ENCODE data around the gene IDE. TPM values are rescaled to one million over a fixed set of nuclear protein-coding genes. Genes with fewer than 3 reads are reported as not detected.

IDE gene
- total and polyA plus RNA-seq, 9 of the 15 experiments (the other 6 are each of a cell fraction or from before 2014, with no cell fraction given) = 10.2 to 50.6 (median 33.2) TPM

DNA sequence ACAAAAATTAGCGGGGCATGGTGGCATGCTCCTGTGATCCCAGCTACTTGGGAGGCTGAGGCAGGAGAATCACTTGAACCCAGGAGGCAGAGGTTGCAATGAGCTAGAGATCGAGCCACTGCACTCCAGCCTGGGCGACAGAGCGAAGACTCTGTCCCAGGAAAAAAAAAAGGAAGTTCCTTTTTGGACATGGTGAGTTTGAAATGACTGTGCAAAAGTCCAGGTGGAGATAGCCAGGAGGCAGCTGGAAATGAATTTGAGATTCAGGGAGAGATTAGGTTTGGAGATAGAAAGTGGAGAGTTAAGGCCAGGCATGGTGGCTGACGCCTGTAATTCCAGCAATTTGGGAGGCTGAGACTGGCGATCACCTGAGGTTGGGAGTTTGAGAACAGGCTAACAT, 143.8 kb downstream of the IDE start (continued):
- TF ChIP-seq, protein P1, sequence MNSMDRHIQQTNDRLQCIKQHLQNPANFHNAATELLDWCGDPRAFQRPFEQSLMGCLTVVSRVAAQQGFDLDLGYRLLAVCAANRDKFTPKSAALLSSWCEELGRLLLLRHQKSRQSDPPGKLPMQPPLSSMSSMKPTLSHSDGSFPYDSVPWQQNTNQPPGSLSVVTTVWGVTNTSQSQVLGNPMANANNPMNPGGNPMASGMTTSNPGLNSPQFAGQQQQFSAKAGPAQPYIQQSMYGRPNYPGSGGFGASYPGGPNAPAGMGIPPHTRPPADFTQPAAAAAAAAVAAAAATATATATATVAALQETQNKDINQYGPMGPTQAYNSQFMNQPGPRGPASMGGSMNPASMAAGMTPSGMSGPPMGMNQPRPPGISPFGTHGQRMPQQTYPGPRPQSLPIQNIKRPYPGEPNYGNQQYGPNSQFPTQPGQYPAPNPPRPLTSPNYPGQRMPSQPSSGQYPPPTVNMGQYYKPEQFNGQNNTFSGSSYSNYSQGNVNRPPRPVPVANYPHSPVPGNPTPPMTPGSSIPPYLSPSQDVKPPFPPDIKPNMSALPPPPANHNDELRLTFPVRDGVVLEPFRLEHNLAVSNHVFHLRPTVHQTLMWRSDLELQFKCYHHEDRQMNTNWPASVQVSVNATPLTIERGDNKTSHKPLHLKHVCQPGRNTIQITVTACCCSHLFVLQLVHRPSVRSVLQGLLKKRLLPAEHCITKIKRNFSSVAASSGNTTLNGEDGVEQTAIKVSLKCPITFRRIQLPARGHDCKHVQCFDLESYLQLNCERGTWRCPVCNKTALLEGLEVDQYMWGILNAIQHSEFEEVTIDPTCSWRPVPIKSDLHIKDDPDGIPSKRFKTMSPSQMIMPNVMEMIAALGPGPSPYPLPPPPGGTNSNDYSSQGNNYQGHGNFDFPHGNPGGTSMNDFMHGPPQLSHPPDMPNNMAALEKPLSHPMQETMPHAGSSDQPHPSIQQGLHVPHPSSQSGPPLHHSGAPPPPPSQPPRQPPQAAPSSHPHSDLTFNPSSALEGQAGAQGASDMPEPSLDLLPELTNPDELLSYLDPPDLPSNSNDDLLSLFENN (IDR thresholded peaks at IDR 0.05; ENCODE audit: low read depth in 2 of 2, low read length in 2 of 2) = no peak
- TF ChIP-seq, protein P2, sequence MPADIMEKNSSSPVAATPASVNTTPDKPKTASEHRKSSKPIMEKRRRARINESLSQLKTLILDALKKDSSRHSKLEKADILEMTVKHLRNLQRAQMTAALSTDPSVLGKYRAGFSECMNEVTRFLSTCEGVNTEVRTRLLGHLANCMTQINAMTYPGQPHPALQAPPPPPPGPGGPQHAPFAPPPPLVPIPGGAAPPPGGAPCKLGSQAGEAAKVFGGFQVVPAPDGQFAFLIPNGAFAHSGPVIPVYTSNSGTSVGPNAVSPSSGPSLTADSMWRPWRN (IDR thresholded peaks at IDR 0.05; ENCODE audit: low read depth) = no peak
- TF ChIP-seq, protein P3, sequence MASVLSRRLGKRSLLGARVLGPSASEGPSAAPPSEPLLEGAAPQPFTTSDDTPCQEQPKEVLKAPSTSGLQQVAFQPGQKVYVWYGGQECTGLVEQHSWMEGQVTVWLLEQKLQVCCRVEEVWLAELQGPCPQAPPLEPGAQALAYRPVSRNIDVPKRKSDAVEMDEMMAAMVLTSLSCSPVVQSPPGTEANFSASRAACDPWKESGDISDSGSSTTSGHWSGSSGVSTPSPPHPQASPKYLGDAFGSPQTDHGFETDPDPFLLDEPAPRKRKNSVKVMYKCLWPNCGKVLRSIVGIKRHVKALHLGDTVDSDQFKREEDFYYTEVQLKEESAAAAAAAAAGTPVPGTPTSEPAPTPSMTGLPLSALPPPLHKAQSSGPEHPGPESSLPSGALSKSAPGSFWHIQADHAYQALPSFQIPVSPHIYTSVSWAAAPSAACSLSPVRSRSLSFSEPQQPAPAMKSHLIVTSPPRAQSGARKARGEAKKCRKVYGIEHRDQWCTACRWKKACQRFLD (CRISPR knock-in tag; IDR thresholded peaks at IDR 0.05) = no peak
- TF ChIP-seq ZNF311 (CRISPR knock-in tag; IDR thresholded peaks at IDR 0.05) = no peak
- peak; percentile 71; the same call in 1 of the 2 replicates for TF ChIP-seq SMARCE1 (IDR thresholded peaks at IDR 0.05)
- no peak for TF ChIP-seq TEAD1 (CRISPR knock-in tag; IDR thresholded peaks at IDR 0.05)
- no peak for TF ChIP-seq POLR2AphosphoS5 (IDR thresholded peaks at IDR 0.05; ENCODE audit: control insufficient read depth, insufficient read depth, low read depth, low read length)
- TF ChIP-seq ZNF274 (IDR thresholded peaks at IDR 0.05; ENCODE audit: borderline replicate concordance, low read depth, low read length) = no peak
- no peak for TF ChIP-seq ZNF175 (CRISPR knock-in tag; IDR thresholded peaks at IDR 0.05; ENCODE audit: low read depth)
- peak; percentile 74 for TF ChIP-seq ADNP (tag; IDR thresholded peaks at IDR 0.05)
- TF ChIP-seq ZSCAN29 (IDR thresholded peaks at IDR 0.05) = no peak
- TF ChIP-seq, protein P4, sequence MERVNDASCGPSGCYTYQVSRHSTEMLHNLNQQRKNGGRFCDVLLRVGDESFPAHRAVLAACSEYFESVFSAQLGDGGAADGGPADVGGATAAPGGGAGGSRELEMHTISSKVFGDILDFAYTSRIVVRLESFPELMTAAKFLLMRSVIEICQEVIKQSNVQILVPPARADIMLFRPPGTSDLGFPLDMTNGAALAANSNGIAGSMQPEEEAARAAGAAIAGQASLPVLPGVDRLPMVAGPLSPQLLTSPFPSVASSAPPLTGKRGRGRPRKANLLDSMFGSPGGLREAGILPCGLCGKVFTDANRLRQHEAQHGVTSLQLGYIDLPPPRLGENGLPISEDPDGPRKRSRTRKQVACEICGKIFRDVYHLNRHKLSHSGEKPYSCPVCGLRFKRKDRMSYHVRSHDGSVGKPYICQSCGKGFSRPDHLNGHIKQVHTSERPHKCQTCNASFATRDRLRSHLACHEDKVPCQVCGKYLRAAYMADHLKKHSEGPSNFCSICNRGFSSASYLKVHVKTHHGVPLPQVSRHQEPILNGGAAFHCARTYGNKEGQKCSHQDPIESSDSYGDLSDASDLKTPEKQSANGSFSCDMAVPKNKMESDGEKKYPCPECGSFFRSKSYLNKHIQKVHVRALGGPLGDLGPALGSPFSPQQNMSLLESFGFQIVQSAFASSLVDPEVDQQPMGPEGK (CRISPR knock-in tag; IDR thresholded peaks at IDR 0.05; ENCODE audit: borderline replicate concordance) = no peak
- TF ChIP-seq PYGO2 (tag; IDR thresholded peaks at IDR 0.05) = no peak
- no peak for TF ChIP-seq CCNT2 (IDR thresholded peaks at IDR 0.05; ENCODE audit: borderline replicate concordance, extremely low read depth, insufficient read length, low read depth, low read length)
- TF ChIP-seq, protein P5, sequence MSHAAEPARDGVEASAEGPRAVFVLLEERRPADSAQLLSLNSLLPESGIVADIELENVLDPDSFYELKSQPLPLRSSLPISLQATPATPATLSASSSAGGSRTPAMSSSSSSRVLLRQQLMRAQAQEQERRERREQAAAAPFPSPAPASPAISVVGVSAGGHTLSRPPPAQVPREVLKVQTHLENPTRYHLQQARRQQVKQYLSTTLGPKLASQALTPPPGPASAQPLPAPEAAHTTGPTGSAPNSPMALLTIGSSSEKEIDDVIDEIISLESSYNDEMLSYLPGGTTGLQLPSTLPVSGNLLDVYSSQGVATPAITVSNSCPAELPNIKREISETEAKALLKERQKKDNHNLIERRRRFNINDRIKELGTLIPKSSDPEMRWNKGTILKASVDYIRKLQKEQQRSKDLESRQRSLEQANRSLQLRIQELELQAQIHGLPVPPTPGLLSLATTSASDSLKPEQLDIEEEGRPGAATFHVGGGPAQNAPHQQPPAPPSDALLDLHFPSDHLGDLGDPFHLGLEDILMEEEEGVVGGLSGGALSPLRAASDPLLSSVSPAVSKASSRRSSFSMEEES (CRISPR knock-in tag; IDR thresholded peaks at IDR 0.05) = no peak
- TF ChIP-seq ETV5 (CRISPR knock-in tag; IDR thresholded peaks at IDR 0.05; ENCODE audit: low read depth) = no peak
- no peak for TF ChIP-seq FOXJ3 (CRISPR knock-in tag; IDR thresholded peaks at IDR 0.05)
- no peak for TF ChIP-seq ARID2 (IDR thresholded peaks at IDR 0.05)
- TF ChIP-seq BCOR (IDR thresholded peaks at IDR 0.05) = 0 out of 2 replicates have a peak, but pooled peaks have one; percentile 7
- no peak for TF ChIP-seq CHD1 (IDR thresholded peaks at IDR 0.05; ENCODE audit: low read length)

Data from K562 (cell line).